GM12873 (cell line): ENCODE results near the gene TNS2.

Experiments
- CTCF ChIP-seq: IDR thresholded peaks from 2 replicates; pipeline ENCODE4 v1.5.1; 2012; ENCODE audit warnings: low read depth, mild to moderate bottlenecking, moderate library complexity, low read length, control low read depth; ENCODE audit not compliant: insufficient read depth; ENCODE audit errors: missing control alignments

TNS2 gene

GRCh38 chr12:53056901-53057300 is 7.0 kb downstream of the TNS2 start:
- TF ChIP-seq CTCF, result no peak

- no peak for TF ChIP-seq CTCF
Measured at GRCh38 chr12:53057816-53058500, 8.1 kb downstream of the TNS2 start.

GRCh38 chr12:53058674-53059433 is 9.0 kb downstream of the TNS2 start:
- no peak for TF ChIP-seq CTCF

GRCh38 chr12:53059434-53060063 is 9.7 kb downstream of the TNS2 start:
- TF ChIP-seq CTCF, result no peak

GRCh38 chr12:53060064-53060720 is 10.3 kb downstream of the TNS2 start:
- TF ChIP-seq CTCF, result no peak

- TF ChIP-seq CTCF, result no peak
Measured at GRCh38 chr12:53060721-53061276, 10.9 kb downstream of the TNS2 start.
